ENCODE results near the gene RAPGEF1.

Gene RAPGEF1

GRCh38 chr9:131677444-131678180 lies 62.3 kb downstream of the RAPGEF1 start:
- H3K4me1 ChIP-seq (ENCODE audit: insufficient read depth, insufficient read length): peaks cover 18% of the 10 kb centered on the region
- H3K4me3 ChIP-seq (ENCODE audit: insufficient read length, low read depth): no peak overlapping the region
- no peaks in the 10 kb centered on the region for H3K36me3 ChIP-seq (ENCODE audit: insufficient read depth, insufficient read length, low read length)
- no peaks in the 10 kb centered on the region for H3K27me3 ChIP-seq (ENCODE audit: insufficient read depth, insufficient read length)
- H3K9me3 ChIP-seq (ENCODE audit: insufficient read depth, low read length): peaks cover 8% of the 10 kb centered on the region; the same call in 1 of the 2 replicates
- TF ChIP-seq ZNF274 (IDR thresholded peaks at IDR 0.05; ENCODE audit: low read depth, low read length) (no peak), SUZ12 (IDR thresholded peaks at IDR 0.05; ENCODE audit: extremely low read depth, insufficient read depth, insufficient read length) (no peak), YY1 (IDR thresholded peaks at IDR 0.05; ENCODE audit: insufficient read depth, insufficient read length) (no peak)
- H3K9ac ChIP-seq (ENCODE audit: insufficient read length, low read depth): no peak overlapping the region
- no peak for DNase-seq (ENCODE audit: low read depth, low spot score)

- peaks cover 18% of the 10 kb centered on the region for H3K4me1 ChIP-seq (ENCODE audit: insufficient read depth, insufficient read length)
- no peak overlapping the region for H3K4me3 ChIP-seq (ENCODE audit: insufficient read length, low read depth)
- H3K9ac ChIP-seq (ENCODE audit: insufficient read length, low read depth): no peak overlapping the region
- H3K27me3 ChIP-seq (ENCODE audit: insufficient read depth, insufficient read length): no peaks in the 10 kb centered on the region
- H3K36me3 ChIP-seq (ENCODE audit: insufficient read depth, insufficient read length, low read length): no peaks in the 10 kb centered on the region
- H3K9me3 ChIP-seq (ENCODE audit: insufficient read depth, low read length): peaks cover 8% of the 10 kb centered on the region; the same call in 1 of the 2 replicates
- no peak for TF ChIP-seq SUZ12 (IDR thresholded peaks at IDR 0.05; ENCODE audit: extremely low read depth, insufficient read depth, insufficient read length)
- no peak for TF ChIP-seq ZNF274 (IDR thresholded peaks at IDR 0.05; ENCODE audit: low read depth, low read length)
- TF ChIP-seq YY1 (IDR thresholded peaks at IDR 0.05; ENCODE audit: insufficient read depth, insufficient read length): no peak
- no peak for DNase-seq (ENCODE audit: low read depth, low spot score)
Measured at GRCh38 chr9:131677049-131677443, 62.8 kb downstream of the RAPGEF1 start.

- H3K4me3 ChIP-seq (ENCODE audit: insufficient read length, low read depth): no peak overlapping the region
Measured at GRCh38 chr9:131676431-131676972, 63.4 kb downstream of the RAPGEF1 start.

GRCh38 chr9:131675437-131676022 lies 64.3 kb downstream of the RAPGEF1 start:
- Histone ChIP-seq H3K36me3 (ENCODE audit: insufficient read depth, insufficient read length, low read length) (peaks cover 4% of the 10 kb centered on the region), H3K9me3 (ENCODE audit: insufficient read depth, low read length) (0 out of 2 replicates have a peak, but pooled peaks cover under 1% of the 10 kb centered on the region), H3K4me3 (ENCODE audit: insufficient read length, low read depth) (no peak overlapping the region), H3K9ac (ENCODE audit: insufficient read length, low read depth) (no peak overlapping the region), H3K4me1 (ENCODE audit: insufficient read depth, insufficient read length) (peaks cover 20% of the 10 kb centered on the region), H3K27me3 (ENCODE audit: insufficient read depth, insufficient read length) (no peaks in the 10 kb centered on the region)
- no peak for TF ChIP-seq SUZ12 (IDR thresholded peaks at IDR 0.05; ENCODE audit: extremely low read depth, insufficient read depth, insufficient read length)
- no peak for TF ChIP-seq YY1 (IDR thresholded peaks at IDR 0.05; ENCODE audit: insufficient read depth, insufficient read length)
- no peak for TF ChIP-seq ZNF274 (IDR thresholded peaks at IDR 0.05; ENCODE audit: low read depth, low read length)
- DNase-seq (ENCODE audit: low read depth, low spot score): no peak

More at GRCh38 chr9:131676431-131676972, 63.4 kb downstream of the RAPGEF1 start:
- TF ChIP-seq ZNF274 (IDR thresholded peaks at IDR 0.05; ENCODE audit: low read depth, low read length) (no peak), YY1 (IDR thresholded peaks at IDR 0.05; ENCODE audit: insufficient read depth, insufficient read length) (no peak), SUZ12 (IDR thresholded peaks at IDR 0.05; ENCODE audit: extremely low read depth, insufficient read depth, insufficient read length) (no peak)
- H3K36me3 ChIP-seq (ENCODE audit: insufficient read depth, insufficient read length, low read length): peaks cover 1% of the 10 kb centered on the region
- H3K9ac ChIP-seq (ENCODE audit: insufficient read length, low read depth): no peak overlapping the region
- no peaks in the 10 kb centered on the region for H3K27me3 ChIP-seq (ENCODE audit: insufficient read depth, insufficient read length)
- no peak for DNase-seq (ENCODE audit: low read depth, low spot score)
- peaks cover 18% of the 10 kb centered on the region for H3K4me1 ChIP-seq (ENCODE audit: insufficient read depth, insufficient read length)
- peaks cover 8% of the 10 kb centered on the region; the same call in 1 of the 2 replicates for H3K9me3 ChIP-seq (ENCODE audit: insufficient read depth, low read length)

- TF ChIP-seq SUZ12 (IDR thresholded peaks at IDR 0.05; ENCODE audit: extremely low read depth, insufficient read depth, insufficient read length) (no peak), YY1 (IDR thresholded peaks at IDR 0.05; ENCODE audit: insufficient read depth, insufficient read length) (no peak), ZNF274 (IDR thresholded peaks at IDR 0.05; ENCODE audit: low read depth, low read length) (no peak)
- H3K27me3 ChIP-seq (ENCODE audit: insufficient read depth, insufficient read length): no peaks in the 10 kb centered on the region
- DNase-seq (ENCODE audit: low read depth, low spot score): no peak
- peaks cover 21% of the 10 kb centered on the region for H3K4me1 ChIP-seq (ENCODE audit: insufficient read depth, insufficient read length)
- H3K9ac ChIP-seq (ENCODE audit: insufficient read length, low read depth): no peak overlapping the region
- H3K36me3 ChIP-seq (ENCODE audit: insufficient read depth, insufficient read length, low read length): peaks cover 4% of the 10 kb centered on the region
- H3K9me3 ChIP-seq (ENCODE audit: insufficient read depth, low read length): no peaks in the 10 kb centered on the region
- H3K4me3 ChIP-seq (ENCODE audit: insufficient read length, low read depth): no peak overlapping the region
Measured at GRCh38 chr9:131674425-131675421, 65.2 kb downstream of the RAPGEF1 start.

- no peak overlapping the region for H3K9ac ChIP-seq (ENCODE audit: insufficient read length, low read depth)
- H3K36me3 ChIP-seq (ENCODE audit: insufficient read depth, insufficient read length, low read length): peaks cover 4% of the 10 kb centered on the region
Measured at GRCh38 chr9:131673531-131673930, 66.3 kb downstream of the RAPGEF1 start.

More at GRCh38 chr9:131673531-131673930, 66.3 kb downstream of the RAPGEF1 start:
- H3K9me3 ChIP-seq (ENCODE audit: insufficient read depth, low read length): no peaks in the 10 kb centered on the region
- no peak overlapping the region for H3K4me3 ChIP-seq (ENCODE audit: insufficient read length, low read depth)
- peaks cover 26% of the 10 kb centered on the region for H3K4me1 ChIP-seq (ENCODE audit: insufficient read depth, insufficient read length)
- no peak for DNase-seq (ENCODE audit: low read depth, low spot score)
- H3K27me3 ChIP-seq (ENCODE audit: insufficient read depth, insufficient read length): no peaks in the 10 kb centered on the region
- TF ChIP-seq ZNF274 (IDR thresholded peaks at IDR 0.05; ENCODE audit: low read depth, low read length): no peak

All from NT2/D1 (cell line).